H9 (cell line): ENCODE results near the gene OSTF1. TPM values are rescaled to one million over a fixed set of nuclear protein-coding genes. Genes with fewer than 3 reads are reported as not detected.

Source experiments
- DNase-seq: peaks from one replicate; pipeline ENCODE4 v3.0.0-alpha.2; 2017
- H2AFZ ChIP-seq: one replicate; pipeline ENCODE4 v1.6.1; 2013; ENCODE audit warnings: mild to moderate bottlenecking, low read length, control low read depth, moderate library complexity
- H2AK5ac ChIP-seq: 2 replicates; pipeline ENCODE4 v1.6.1; 2013; ENCODE audit warnings: low read length, control low read depth, mixed read lengths; ENCODE audit not compliant: insufficient read length
- H2BK120ac ChIP-seq: one replicate; pipeline ENCODE4 v1.6.1; 2013; ENCODE audit warnings: low read depth, mild to moderate bottlenecking, low read length, control low read depth, inconsistent platforms; ENCODE audit not compliant: poor library complexity, severe bottlenecking
- H2BK12ac ChIP-seq: 2 replicates; pipeline ENCODE4 v1.6.1; 2013; ENCODE audit warnings: low read length, control low read depth, mixed read lengths, low read depth; ENCODE audit not compliant: insufficient read length
- H2BK15ac ChIP-seq: 2 replicates; pipeline ENCODE4 v1.6.1; 2013; ENCODE audit warnings: low read depth, low read length, control low read depth
- H2BK20ac ChIP-seq: one replicate; pipeline ENCODE4 v1.6.1; 2013; ENCODE audit warnings: low read depth, mild to moderate bottlenecking, low read length, control low read depth, inconsistent platforms; ENCODE audit not compliant: poor library complexity, severe bottlenecking
- H2BK5ac ChIP-seq: 2 replicates; pipeline ENCODE4 v1.6.1; 2013; ENCODE audit warnings: low read length, control low read depth, mixed read lengths; ENCODE audit not compliant: insufficient read length
- H3K14ac ChIP-seq: 2 replicates; pipeline ENCODE4 v1.6.1; 2013; ENCODE audit warnings: low read length, control low read depth; ENCODE audit not compliant: insufficient read depth
- H3K18ac ChIP-seq: 2 replicates; pipeline ENCODE4 v1.6.1; 2013; ENCODE audit warnings: low read depth, mild to moderate bottlenecking, mixed read lengths, low read length, control low read depth; ENCODE audit not compliant: insufficient read length
- H3K23ac ChIP-seq: 2 replicates; pipeline ENCODE4 v1.6.1; 2013; ENCODE audit warnings: low read length, control low read depth, mixed read lengths, low read depth; ENCODE audit not compliant: insufficient read length
- H3K23me2 ChIP-seq: 2 replicates; pipeline ENCODE4 v1.6.1; 2013; ENCODE audit warnings: low read depth, mild to moderate bottlenecking, mixed read lengths, low read length, control low read depth; ENCODE audit not compliant: insufficient read length, poor library complexity, severe bottlenecking
- H3K27ac ChIP-seq: 2 replicates; pipeline ENCODE4 v1.5.1; 2013; ENCODE audit warnings: low read length, control low read depth, mixed read lengths, low read depth; ENCODE audit not compliant: insufficient read length
- H3K27me3 ChIP-seq: 2 replicates; pipeline ENCODE4 v1.6.1; 2013; ENCODE audit warnings: low read length, control low read depth, inconsistent platforms; ENCODE audit not compliant: insufficient read depth
- H3K4ac ChIP-seq: 2 replicates; pipeline ENCODE4 v1.6.1; 2013; ENCODE audit warnings: low read depth, mild to moderate bottlenecking, control low read depth, inconsistent platforms, low read length, moderate library complexity
- H3K4me1 ChIP-seq: 2 replicates; pipeline ENCODE4 v1.6.1; 2013; ENCODE audit warnings: low read length, control low read depth, inconsistent platforms; ENCODE audit not compliant: insufficient read depth
- H3K4me2 ChIP-seq: 2 replicates; pipeline ENCODE4 v1.6.1; 2013; ENCODE audit warnings: low read length, control low read depth, mixed read lengths; ENCODE audit not compliant: insufficient read length, insufficient read depth
- H3K56ac ChIP-seq: 2 replicates; pipeline ENCODE4 v1.6.1; 2013; ENCODE audit warnings: low read depth, mild to moderate bottlenecking, mixed read lengths, low read length, control low read depth; ENCODE audit not compliant: insufficient read length
- H3K79me1 ChIP-seq: 2 replicates; pipeline ENCODE4 v1.6.1; 2013; ENCODE audit warnings: low read depth, mild to moderate bottlenecking, moderate library complexity, low read length, control low read depth, inconsistent platforms; ENCODE audit not compliant: insufficient read depth, poor library complexity, severe bottlenecking
- H3K79me2 ChIP-seq: 2 replicates; pipeline ENCODE4 v1.6.1; 2013; ENCODE audit warnings: low read length, control low read depth, inconsistent platforms; ENCODE audit not compliant: insufficient read depth
- H3K9ac ChIP-seq: 2 replicates; pipeline ENCODE4 v1.6.1; 2013; ENCODE audit warnings: low read length, control low read depth, mixed read lengths; ENCODE audit not compliant: insufficient read length; ENCODE audit errors: extremely low read depth
- H3K9me3 ChIP-seq: one replicate; pipeline ENCODE4 v1.6.1; 2013; ENCODE audit warnings: low read depth, low read length, inconsistent platforms; ENCODE audit not compliant: control insufficient read depth
- H3T11ph ChIP-seq: one replicate; pipeline ENCODE4 v1.6.1; 2013; ENCODE audit warnings: mild to moderate bottlenecking, low read length, control low read depth, inconsistent platforms
- H4K20me1 ChIP-seq: one replicate; pipeline ENCODE4 v1.6.1; 2013; ENCODE audit not compliant: control insufficient read depth, insufficient read length, insufficient read depth
- H4K5ac ChIP-seq: 2 replicates; pipeline ENCODE4 v1.6.1; 2013; ENCODE audit warnings: low read depth, mild to moderate bottlenecking, mixed read lengths, low read length, control low read depth; ENCODE audit not compliant: insufficient read length
- H4K8ac ChIP-seq: replicated peaks from 2 replicates; pipeline ENCODE4 v1.6.1; 2013; ENCODE audit warnings: low read length, control low read depth, mixed read lengths, low read depth; ENCODE audit not compliant: insufficient read length
- H4K91ac ChIP-seq: 2 replicates; pipeline ENCODE4 v1.6.1; 2013; ENCODE audit warnings: low read depth, mild to moderate bottlenecking, moderate library complexity, mixed read lengths, low read length, control low read depth; ENCODE audit not compliant: insufficient read length
- H3K27ac Mint-ChIP-seq, 3 experiments: 2 replicates in 2 of 3; 3 replicates in 1 of 3; pipeline ENCODE4 v1.8.0; 2020 to 2021; ENCODE audit warnings: mixed read lengths in 3 of 3, mild to moderate bottlenecking in 1 of 3, moderate library complexity in 1 of 3
- H3K27me3 Mint-ChIP-seq: 2 replicates; pipeline ENCODE4 v1.8.0; 2021; ENCODE audit warnings: low read depth, mild to moderate bottlenecking, moderate library complexity, mixed read lengths
- H3K36me3 Mint-ChIP-seq, 3 experiments: 2 replicates in 2 of 3; 3 replicates in 1 of 3; pipeline ENCODE4 v1.8.0; 2020 to 2021; ENCODE audit warnings: low read depth in 3 of 3, mixed read lengths in 3 of 3; ENCODE audit not compliant: insufficient read depth in 1 of 3
- H3K4me1 Mint-ChIP-seq, 2 experiments: 2 replicates each; pipeline ENCODE4 v1.8.0; 2020; ENCODE audit warnings: mixed read lengths in 2 of 2
- H3K4me3 Mint-ChIP-seq, 2 experiments: 2 replicates in 1 of 2; 3 replicates in 1 of 2; pipeline ENCODE4 v1.8.0; 2020 to 2021; ENCODE audit warnings: mild to moderate bottlenecking in 2 of 2, mixed read lengths in 2 of 2, moderate library complexity in 1 of 2
- H3K9me3 Mint-ChIP-seq, 2 experiments: 2 replicates in 1 of 2; 3 replicates in 1 of 2; pipeline ENCODE4 v1.8.0; 2020; ENCODE audit warnings: mild to moderate bottlenecking in 2 of 2, mixed read lengths in 2 of 2, moderate library complexity in 1 of 2
- WGBS: extraction: QIAGEN DNeasy Blood & Tissue Kit; methylation state at CpG from one replicate; pipeline ENCODE4 v1.1.7; 2013; ENCODE audit warnings: missing lambda C conversion rate, low lambda C conversion rate, mixed read lengths; ENCODE audit not compliant: insufficient read length; ENCODE audit errors: extremely low coverage; 5-methylcytosine and 5-hydroxymethylcytosine counted together
- total RNA-seq: library from RNA; stranded (reverse); gene quantifications from 2 replicates; pipeline ENCODE4 v1.2.1, GENCODE V29; 2021
- TF ChIP-seq, protein P1 (sequence below): fragments of 200-600 bp; sonication (generic); conservative IDR thresholded peaks from 3 replicates; pipeline ENCODE4 v1.8.0; 2021; ENCODE audit warnings: antibody characterized with exemption, mild to moderate bottlenecking

Gene OSTF1
- total RNA-seq, 1 experiment from 2014 or later: 16.1 TPM

GRCh38 chr9:75083188-75083970 is 4.9 kb upstream of the OSTF1 start:
- H3K27me3 Mint-ChIP-seq: no peaks in the 10 kb centered on the region
- no peaks in the 10 kb centered on the region for H3K9me3 ChIP-seq
- no peaks in the 10 kb centered on the region for H3K79me2 ChIP-seq
- no peak overlapping the region for H4K91ac ChIP-seq
- no peak overlapping the region for H3K14ac ChIP-seq
- H3K4me2 ChIP-seq: no peak overlapping the region
- H3T11ph ChIP-seq: no peak overlapping the region
- H3K9me3 Mint-ChIP-seq: no peaks in the 10 kb centered on the region; a peak in 1 of 5 replicates
- WGBS: no CpG with 5 or more reads among the region's 12 CpGs
- H3K4ac ChIP-seq: no peak overlapping the region
- H3K56ac ChIP-seq: no peak overlapping the region
- no peak overlapping the region for H3K18ac ChIP-seq
- no peaks in the 10 kb centered on the region for H4K20me1 ChIP-seq
- H3K36me3 Mint-ChIP-seq: peaks cover 0 to 4% (median 0%) of the 10 kb centered on the region in 3 experiments; a peak in 1 of 7 replicates
- H2BK5ac ChIP-seq: no peak overlapping the region
- 0 out of 7 replicates have a peak overlapping the region, but pooled peaks of 1 of the 3 experiments have one; percentile 12 for H3K27ac Mint-ChIP-seq
- no peak overlapping the region for H2BK120ac ChIP-seq
- no peak overlapping the region for H3K27ac ChIP-seq
- no peak overlapping the region for H3K4me3 Mint-ChIP-seq
- DNase-seq: peak; percentile 74
- H3K79me1 ChIP-seq: no peaks in the 10 kb centered on the region
- H4K5ac ChIP-seq: no peak overlapping the region
- no peak overlapping the region for H2BK15ac ChIP-seq
- no peak overlapping the region for H2AFZ ChIP-seq
- no peak overlapping the region for H2AK5ac ChIP-seq
- H3K4me1 ChIP-seq: no peaks in the 10 kb centered on the region
- no peak overlapping the region for H2BK12ac ChIP-seq
- H3K23ac ChIP-seq: no peak overlapping the region
- no peak overlapping the region for H3K9ac ChIP-seq
- H4K8ac ChIP-seq: no peak overlapping the region
- peaks cover 17 to 27% of the 10 kb centered on the region in 2 experiments for H3K4me1 Mint-ChIP-seq
- TF ChIP-seq, protein P1, sequence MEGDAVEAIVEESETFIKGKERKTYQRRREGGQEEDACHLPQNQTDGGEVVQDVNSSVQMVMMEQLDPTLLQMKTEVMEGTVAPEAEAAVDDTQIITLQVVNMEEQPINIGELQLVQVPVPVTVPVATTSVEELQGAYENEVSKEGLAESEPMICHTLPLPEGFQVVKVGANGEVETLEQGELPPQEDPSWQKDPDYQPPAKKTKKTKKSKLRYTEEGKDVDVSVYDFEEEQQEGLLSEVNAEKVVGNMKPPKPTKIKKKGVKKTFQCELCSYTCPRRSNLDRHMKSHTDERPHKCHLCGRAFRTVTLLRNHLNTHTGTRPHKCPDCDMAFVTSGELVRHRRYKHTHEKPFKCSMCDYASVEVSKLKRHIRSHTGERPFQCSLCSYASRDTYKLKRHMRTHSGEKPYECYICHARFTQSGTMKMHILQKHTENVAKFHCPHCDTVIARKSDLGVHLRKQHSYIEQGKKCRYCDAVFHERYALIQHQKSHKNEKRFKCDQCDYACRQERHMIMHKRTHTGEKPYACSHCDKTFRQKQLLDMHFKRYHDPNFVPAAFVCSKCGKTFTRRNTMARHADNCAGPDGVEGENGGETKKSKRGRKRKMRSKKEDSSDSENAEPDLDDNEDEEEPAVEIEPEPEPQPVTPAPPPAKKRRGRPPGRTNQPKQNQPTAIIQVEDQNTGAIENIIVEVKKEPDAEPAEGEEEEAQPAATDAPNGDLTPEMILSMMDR: no peak
- H3K27me3 ChIP-seq: no peaks in the 10 kb centered on the region
- H3K23me2 ChIP-seq: no peaks in the 10 kb centered on the region
- no peak overlapping the region for H2BK20ac ChIP-seq
